ENCODE results near the gene TMIE.
"Not testable (repeated sequence)": the region's sequence is repeated elsewhere in the genome, so short reads cannot be mapped to it uniquely, and the experiment has no call there.

TMIE gene

DNA sequence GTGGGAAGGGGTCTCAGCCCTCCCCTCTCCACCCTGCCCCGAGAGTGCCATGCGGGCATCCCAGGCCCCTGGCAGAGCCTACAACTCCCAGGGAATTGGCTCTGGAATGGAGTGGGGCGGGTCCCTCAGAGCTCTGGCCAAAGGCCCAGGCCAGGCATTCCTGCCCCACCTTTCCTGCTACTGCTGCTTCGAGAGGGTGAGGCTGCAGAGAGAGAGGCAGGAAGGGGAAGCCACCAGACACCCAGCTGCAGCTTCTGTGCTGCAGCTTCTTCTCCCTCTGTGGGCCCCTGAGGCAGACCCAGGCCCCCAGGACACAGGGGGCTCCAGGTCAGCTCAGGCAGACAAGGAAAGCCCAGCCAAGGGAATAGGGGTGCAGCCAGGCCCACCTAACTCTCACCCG lies 10.4 kb upstream of the TMIE start:
- DNase-seq, result no peak

- DNase-seq, result no peak
Observed at GRCh38 chr3:46692566-46692990, 8.6 kb upstream of the TMIE start.

- no peak for DNase-seq
Observed at GRCh38 chr3:46693038-46693891, 7.9 kb upstream of the TMIE start, which contains the start of gene ALS2CL. Gene ALS2CL (minus strand): TSS chr3:46693679. CDS start chr3:46689440, 4,239 bp downstream.

DNA sequence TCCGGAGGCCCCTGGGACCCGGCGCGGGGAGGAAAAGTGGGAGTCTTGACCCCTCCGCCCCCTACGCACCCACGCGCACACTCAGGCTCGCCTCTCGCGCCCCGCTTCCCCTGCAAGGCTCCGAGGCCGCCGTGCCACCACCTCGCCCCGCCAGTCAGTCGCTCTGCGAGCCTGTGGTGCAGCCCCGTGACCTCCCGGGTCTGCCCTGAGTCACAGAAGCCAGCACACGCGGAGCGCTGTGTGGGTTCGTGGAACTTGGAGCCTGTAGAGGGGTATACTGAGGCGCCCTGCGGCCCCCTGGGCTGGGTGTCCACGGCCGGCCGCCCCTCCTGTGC lies 7.3 kb upstream of the TMIE start:
- DNase-seq, result no peak

DNA sequence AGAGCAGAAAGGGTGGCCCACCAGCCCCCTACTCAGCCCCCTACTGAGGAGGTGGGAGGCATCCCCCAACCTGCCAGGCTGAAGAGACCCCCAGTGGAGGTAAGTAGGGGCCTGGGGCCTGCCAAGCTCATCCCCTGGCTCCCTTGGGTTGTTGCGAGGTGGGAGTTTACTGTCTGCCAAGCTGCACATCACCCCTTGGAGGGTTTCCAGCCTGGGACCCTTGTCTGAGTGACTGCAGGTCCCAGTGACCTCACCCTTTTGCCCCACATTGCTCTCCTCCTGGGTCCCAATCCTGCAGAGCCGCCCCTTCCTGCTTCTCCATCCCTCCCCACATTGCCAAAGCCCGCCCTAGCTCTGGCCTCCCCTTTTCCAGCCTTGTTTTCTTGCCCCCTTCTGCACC lies 6.7 kb upstream of the TMIE start:
- DNase-seq, result no peak

GRCh38 chr3:46695177-46695961 lies 5.8 kb upstream of the TMIE start:
- DNase-seq, result no peak

GRCh38 chr3:46695962-46696894 lies 5.0 kb upstream of the TMIE start:
- no peak for DNase-seq

DNA sequence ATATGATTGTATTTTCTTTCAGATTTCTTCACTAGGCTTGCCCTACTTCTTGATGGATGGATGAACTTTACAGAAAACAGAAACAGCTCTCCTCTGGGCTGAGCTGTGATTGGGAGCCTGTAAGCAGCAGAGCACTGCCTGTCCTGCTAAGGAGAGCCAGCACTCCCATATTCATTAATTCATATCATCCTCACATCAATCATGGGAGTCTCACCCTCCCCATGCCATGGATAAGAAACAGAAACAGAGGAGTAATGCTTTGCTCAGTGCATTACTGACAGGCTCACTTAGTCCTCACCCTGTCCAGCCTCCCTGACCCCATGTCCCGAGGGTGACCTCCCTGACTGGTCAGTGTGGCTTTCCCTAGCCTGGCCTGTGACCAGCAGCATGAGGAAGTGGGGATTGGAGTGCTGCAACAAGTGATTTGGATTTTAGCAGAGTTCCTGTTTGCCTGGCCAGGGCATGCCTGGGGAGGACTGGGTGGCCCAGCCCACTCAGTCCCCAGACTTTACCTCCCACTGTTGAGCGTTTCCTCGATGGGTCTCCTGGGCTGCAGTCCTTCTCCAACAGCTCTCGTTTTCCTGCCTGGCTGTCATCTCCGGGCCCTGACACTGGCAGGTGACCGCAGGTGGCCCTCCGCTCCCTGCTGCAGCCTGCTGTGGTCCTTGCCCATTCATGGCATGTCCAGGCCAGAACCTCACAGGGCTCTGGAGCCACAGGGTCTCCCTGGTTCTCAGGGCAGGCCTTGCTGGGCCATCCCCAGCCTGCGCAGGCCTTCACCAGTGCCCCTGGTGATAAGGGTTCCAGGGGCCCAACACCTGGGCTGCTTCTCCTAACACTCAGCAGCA lies 1.3 kb upstream of the TMIE start:
- DNase-seq, result no peak

GRCh38 chr3:46700772-46701171 lies 420 bp upstream of the TMIE start:
- DNase-seq, result no peak

DNA sequence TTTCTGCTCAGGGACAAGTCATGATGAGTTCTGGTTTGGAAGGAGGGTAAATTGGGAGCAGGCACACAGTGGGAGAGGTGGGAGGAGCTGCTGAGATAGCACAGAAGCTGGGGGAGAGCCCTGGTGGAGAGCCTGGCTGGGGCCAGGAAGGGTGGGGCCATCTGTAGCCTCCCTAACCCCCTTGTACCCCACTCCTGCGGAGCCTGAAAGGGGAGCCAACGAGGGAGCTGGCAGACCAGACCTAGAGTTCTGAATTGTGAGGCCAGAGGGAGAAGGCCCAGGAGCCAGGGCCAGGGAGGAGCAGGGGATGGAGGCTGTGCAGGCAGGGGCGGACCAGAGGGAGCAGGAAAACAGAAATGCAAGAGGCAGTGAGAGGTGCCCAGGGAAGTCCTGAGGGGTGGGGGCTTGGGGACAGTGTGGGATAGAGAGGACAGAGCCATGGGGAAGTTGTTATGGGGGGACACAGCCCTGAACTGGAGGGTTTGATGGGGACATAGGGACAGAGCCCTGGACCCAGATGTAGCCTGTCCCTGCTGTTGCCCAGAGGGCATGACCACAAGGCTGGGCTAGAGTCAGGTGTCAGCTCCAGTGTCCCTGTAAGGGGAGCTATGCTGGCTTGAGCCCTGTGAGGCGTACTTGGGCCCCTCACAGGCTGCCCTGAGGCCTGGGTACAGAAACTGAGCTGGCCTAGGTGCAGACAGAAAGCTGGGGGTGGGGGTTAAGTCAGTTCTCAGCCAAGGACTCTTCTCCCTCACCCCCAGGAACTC lies 1.2 kb downstream of the TMIE start:
- DNase-seq, result no peak

- DNase-seq, result no peak
Observed at GRCh38 chr3:46703013-46703520, 1.9 kb downstream of the TMIE start.

DNA sequence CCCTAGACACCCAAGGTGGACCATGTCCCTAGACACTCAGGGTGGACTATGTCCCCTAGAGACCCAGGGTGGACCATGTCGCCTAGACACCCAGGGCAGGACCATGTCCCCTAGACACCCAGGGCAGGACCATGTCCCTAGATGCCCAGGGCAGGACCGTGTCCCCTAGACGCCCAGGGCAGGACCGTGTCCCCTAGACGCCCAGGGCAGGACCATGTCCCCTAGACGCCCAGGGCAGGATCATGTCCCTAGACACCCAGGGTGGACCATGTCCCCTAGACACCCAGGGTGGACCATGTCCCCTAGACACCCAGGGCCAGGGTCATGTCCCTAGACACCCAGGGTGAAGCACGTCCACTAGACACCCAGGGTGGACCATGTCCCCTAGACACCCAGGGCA lies 3.2 kb downstream of the TMIE start:
- not testable (repeated sequence) for DNase-seq

DNA sequence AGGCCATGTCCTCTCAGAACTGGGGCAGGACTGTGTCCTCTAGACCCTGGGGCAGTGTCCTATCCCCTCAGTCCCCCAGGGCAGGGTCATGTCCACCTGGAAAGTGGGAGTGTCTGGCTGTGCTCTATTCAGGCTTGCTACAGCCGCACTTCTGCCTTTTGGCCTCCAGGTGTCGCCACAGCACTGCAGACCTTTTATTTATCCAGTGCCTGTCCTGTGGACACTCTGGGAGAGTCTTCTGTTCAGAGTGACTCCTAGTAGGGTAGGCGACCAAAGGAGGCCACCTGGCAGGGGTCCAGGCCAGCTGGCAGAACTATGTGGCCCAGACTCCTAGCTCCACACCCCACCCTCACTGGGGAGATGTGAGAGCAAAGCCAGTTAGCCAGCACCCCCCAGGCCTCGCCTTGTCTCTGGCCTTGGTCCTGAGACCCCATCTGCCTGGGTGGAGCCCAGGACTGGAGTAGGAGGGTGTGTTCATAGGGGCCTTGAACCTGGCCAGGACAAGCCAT lies 3.9 kb downstream of the TMIE start:
- no peak for DNase-seq

DNA sequence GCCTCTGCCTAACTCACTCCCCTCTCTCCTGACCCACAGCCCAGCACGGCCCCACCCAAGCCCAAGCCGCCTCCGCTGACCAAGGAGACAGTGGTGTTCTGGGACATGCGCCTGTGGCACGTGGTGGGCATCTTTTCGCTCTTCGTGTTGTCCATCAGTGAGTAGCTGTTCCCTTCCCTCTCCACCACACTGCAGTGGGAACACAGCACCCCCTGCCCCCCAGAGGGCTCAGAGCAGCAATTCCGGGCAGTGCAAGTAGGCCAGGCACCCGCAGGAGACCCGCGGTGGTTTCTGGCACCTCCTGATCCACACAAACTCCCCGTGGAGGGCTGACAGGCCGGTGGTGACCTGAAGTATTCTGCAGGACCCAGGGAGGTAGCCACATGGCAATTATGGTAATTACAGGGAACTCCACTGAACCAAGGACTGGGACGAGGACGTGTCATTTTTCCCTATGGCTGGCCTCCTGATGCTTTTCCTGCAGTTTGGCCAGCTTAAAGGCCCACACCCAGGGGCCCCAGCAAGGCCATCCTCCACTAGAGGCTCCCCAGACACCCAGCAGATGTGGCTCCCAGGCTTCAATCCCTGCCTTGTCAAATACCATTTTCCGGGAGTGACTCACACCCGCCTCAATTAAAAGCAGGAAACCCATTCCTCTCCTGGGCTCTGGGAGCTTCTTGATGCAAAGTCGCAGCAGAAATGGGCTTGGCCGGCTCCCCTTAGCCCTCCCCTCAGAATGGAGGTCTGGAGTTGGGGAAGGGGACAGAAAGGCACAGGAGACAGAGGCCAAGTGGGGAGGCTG lies 4.8 kb downstream of the TMIE start:
- no peak for DNase-seq

DNA sequence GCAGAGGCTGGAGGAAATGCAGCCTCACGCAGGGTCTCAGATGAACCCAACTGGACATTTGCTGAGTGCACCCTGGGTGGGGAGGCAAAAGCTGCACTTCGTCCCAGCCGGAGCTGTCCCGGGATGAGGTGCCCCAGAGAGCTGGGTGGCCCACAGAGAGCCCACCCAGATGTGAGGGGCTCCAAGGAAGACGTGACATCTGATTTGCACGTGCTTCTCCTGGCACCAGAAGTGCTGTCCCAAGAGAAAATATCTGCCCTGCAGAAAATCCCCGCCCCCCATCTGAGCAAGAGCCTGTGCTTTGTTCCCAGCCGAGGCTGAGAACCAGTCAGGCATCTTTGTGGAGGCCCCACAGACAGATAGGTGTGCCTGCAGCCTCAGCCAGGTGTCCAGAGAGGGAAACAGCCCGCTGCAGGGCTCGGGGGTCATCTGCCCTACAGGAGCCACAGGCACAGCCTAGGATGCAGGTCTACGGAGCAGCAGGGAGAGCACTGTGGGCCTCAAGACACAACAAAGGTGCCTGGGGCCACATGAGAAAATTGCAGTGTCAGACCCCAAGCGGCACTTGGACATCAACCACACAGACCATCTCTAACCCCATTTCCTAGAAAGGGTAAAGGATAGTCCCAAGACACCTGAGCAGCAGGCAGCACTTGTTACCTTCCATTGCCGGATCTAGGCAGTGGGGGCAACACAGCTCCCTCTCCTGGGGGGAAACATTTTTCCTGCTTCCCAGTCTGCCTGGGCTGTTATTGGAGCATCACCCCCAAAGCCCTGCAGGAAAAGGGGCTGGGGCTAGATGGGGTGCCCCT lies 5.8 kb downstream of the TMIE start:
- no peak for DNase-seq

- DNase-seq, result no peak
Observed at GRCh38 chr3:46707601-46708011, 6.4 kb downstream of the TMIE start.

DNA sequence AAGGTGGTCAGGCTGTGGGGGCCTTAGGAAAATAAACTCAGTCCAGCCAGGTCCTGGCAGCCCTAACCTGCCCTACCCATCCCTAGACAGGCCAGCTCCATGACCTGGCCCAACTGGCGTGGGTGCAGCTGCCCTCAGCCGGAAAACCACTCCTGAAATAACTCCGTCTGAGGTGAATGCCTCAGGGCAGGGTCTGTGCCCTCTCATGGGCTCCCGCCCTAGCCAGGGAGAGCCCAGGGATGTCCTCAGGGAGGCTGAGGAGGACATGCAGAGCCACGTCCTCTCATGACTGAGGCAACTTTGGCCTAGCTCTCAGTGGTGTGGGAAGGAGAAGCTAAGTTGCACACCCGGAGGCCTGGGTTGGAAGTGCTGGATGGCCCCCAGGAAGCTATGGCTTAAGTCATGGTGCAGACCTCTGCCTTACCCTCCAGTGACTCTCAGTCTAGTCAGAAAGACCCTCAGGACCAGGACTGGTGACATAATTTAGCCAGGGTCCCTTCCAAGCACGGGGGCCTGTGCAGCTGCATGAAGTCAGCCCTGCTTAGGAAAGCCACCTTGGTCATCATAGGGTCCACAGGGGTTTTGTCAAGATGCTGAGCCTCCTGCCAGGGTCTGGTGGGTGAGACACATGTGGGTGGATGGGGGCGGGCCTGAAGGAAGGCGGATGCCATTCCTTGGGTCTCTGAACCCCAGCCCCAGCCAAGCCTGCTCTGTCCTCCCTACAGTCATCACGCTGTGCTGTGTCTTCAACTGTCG lies 7.4 kb downstream of the TMIE start:
- DNase-seq, result no peak

DNA sequence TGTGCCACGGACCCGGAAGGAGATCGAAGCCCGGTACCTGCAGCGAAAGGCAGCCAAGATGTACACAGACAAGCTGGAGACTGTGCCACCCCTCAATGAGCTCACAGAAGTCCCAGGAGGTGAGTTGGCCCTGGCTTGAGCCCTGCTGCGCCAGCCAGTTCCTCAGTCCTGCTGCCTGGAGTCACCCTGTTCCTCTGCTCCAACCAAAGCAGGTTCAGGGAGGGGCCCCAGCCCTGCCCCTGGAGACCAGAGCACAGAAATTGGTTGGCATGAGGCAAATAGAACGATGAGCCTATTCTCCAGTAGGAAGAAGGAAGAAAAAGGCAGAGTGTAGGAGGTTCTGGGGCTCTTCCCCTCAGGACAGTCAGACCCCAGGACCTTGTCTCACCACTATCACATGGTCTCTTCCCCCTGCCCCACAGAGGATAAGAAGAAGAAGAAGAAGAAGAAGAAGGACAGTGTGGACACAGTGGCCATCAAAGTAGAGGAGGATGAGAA lies 8.0 kb downstream of the TMIE start:
- no peak for DNase-seq
